Heart left ventricle (tissue), 13 donors: ENCODE data around the gene INO80.

Experiments used
- POLR2A ChIP-seq, 2 donors: fragments of 450-650 bp; IDR thresholded peaks; one replicate each; pipeline ENCODE4 v1.6.1; 2017; ENCODE audit warnings: antibody characterized with exemption in 2 of 2, mild to moderate bottlenecking in 2 of 2, moderate library complexity in 2 of 2
- TF ChIP-seq, protein P1 (sequence below), 12 donors: fragments of 200-600 bp; sonication (generic) in 4 of 12; IDR thresholded peaks; one replicate each; pipeline versions ENCODE4 v1.5.0 to v1.8.0; 2018 to 2022; ENCODE audit warnings: antibody characterized with exemption in 12 of 12, mild to moderate bottlenecking in 5 of 12
- donor health status: ischemic (EF 13 %, LVEDD 7.1; RV severe dilation, severe dysfunction).
- donor health status: DM: no; HTN: yes; CAD: no.
- donor health status: DM: no; HTN: no; CAD: no.
- donor health status: ischemic (EF 25% LVEDD 6.9; RV normal size, moderate dysfunction).
- donor health status: ischemic (EF 25% LVEDD 5.7; RV mildly dilated, moderate dysfunction).
- donor health status: ischemic (EF 35%, LVEDD 5.7; RV mildly dilated, moderate dysfunction).
- donor health status: nonischemic (EF 11% LVEDD 7.7; RV severe dilation, severe dysfunction).
- donor health status: DM: yes; HTN: yes; CAD: no.
- donor health status: PGD.
- donor health status: ischemic (EF 29% LVEDD 5.4; RV normal size, mild dysfunction).
- donor health status: nonischemic (EF 23%, LVEDD 6.1; RV moderate dilation, normal function).

DNA sequence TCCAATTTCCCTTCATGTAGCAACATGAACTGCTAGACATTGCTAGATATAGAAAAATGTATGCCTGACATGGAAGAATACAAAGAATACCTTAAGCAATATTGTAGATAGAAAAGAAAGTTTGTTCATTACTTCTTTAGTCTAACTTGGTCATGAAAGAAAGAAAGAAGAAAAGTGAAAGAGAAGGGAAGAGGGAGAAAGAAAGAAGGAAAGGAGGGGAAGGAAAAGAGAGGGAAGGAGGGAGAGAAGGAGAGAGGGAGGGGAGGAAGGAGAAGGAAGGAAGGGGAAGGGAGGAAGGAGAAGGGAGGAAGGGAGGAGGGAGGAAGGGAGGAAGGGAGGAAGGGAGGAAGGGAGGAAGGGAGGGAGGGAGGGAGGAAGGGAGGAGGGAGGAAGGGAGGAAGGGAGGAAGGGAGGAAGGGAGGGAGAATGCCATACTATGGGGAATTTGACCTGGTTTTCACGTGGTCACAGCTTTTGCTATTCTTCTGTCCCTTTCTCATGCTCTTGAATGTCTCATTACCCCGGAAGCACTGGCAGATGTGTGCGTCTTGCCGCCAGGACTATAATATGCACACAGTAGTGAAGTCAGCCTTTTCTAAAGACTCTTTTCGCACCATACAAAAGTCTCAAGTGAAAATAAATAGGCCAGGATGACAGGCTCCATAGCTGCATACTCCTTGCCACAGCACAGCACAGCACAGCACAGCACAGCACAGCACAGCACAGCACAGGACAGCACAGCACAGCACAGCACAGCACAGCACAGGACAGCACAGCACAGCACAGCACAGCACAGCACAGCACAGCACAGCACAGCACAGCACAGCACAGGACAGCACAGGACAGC, 84.6 kb downstream of the INO80 start:
- TF ChIP-seq, protein P1, sequence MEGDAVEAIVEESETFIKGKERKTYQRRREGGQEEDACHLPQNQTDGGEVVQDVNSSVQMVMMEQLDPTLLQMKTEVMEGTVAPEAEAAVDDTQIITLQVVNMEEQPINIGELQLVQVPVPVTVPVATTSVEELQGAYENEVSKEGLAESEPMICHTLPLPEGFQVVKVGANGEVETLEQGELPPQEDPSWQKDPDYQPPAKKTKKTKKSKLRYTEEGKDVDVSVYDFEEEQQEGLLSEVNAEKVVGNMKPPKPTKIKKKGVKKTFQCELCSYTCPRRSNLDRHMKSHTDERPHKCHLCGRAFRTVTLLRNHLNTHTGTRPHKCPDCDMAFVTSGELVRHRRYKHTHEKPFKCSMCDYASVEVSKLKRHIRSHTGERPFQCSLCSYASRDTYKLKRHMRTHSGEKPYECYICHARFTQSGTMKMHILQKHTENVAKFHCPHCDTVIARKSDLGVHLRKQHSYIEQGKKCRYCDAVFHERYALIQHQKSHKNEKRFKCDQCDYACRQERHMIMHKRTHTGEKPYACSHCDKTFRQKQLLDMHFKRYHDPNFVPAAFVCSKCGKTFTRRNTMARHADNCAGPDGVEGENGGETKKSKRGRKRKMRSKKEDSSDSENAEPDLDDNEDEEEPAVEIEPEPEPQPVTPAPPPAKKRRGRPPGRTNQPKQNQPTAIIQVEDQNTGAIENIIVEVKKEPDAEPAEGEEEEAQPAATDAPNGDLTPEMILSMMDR (IDR thresholded peaks at IDR 0.05) = no peak
- no peak for TF ChIP-seq POLR2A (IDR thresholded peaks at IDR 0.05)
